ENCODE results near the gene RNF151. TPM values are rescaled to one million over a fixed set of nuclear protein-coding genes. Genes with fewer than 3 reads are reported as not detected.

The RNF151 gene
- total and polyA plus RNA-seq, 10 of the 15 experiments (the other 5 are each of a cell fraction or from before 2014, with no cell fraction given), result 0.17 to 0.56 TPM; not detected in 8

DNA sequence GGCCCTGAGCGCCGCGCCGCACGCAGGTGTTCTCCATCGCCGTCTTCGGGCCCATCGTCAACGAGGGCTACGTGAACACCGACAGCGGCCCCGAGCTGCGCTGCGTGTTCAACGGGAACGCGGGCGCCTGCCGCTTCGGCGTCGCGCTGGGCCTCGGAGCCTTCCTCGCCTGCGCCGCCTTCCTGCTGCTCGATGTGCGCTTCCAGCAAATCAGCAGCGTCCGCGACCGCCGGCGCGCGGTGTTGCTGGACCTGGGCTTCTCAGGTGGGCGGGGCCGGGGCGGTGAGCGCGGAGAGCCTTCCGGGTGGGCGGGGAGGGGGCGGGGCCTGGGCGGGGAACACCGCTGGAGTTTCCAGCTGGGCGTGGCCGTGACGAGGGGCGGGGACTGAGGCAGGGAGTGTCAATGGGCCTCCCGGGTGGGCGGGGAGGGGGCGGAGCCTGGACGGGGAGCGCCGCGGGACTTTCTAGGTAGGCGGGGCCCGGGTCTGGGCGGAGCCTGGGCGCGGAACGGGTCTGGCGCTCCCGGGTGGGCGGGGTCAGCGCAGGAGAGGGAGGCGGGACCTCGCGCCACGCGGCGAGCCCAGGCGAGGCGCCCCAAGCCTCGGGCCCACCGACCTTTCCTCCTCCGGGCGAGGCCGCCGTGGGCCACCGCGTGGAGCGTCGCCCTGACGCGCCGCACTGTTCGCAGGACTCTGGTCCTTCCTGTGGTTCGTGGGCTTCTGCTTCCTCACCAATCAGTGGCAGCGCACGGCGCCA, 25.5 kb downstream of the RNF151 start (continued):
- peak; percentile 10 for TF ChIP-seq BCL3 (IDR thresholded peaks at IDR 0.05; ENCODE audit: borderline replicate concordance, insufficient read depth, low read depth, low read length, poor library complexity, severe bottlenecking)
- peak; percentile 35 for TF ChIP-seq KLF5 (IDR thresholded peaks at IDR 0.05; ENCODE audit: partially characterized antibody)
- no peak for TF ChIP-seq SMAD1 (IDR thresholded peaks at IDR 0.05; ENCODE audit: low read depth, partially characterized antibody)
- peak; percentile 93 for TF ChIP-seq SMARCA5 (IDR thresholded peaks at IDR 0.05)
- TF ChIP-seq SIX5 (IDR thresholded peaks at IDR 0.05; ENCODE audit: low read depth, low read length, severe bottlenecking), result no peak
- peak; percentile 37; the same call in 1 of the 2 replicates for TF ChIP-seq RFX5 (IDR thresholded peaks at IDR 0.05; ENCODE audit: low read depth, low read length)
- no peak for TF ChIP-seq RAD21 (IDR thresholded peaks at IDR 0.05; ENCODE audit: insufficient read depth, low read depth, low read length)
- 0 out of 2 replicates have a peak, but pooled peaks have one; percentile 54 for TF ChIP-seq ZNF207 (IDR thresholded peaks at IDR 0.05; ENCODE audit: borderline replicate concordance)
- peak; percentile 93 for TF ChIP-seq ZNF687 (IDR thresholded peaks at IDR 0.05)
- TF ChIP-seq POLR2A (IDR thresholded peaks at IDR 0.05; ENCODE audit: low read depth, low read length), result peak; percentile 84
- TF ChIP-seq NFYA (IDR thresholded peaks at IDR 0.05; ENCODE audit: borderline replicate concordance, low read depth, low read length), result no peak
- TF ChIP-seq PML (IDR thresholded peaks at IDR 0.05; ENCODE audit: low read length), result no peak

Data from GM12878 (cell line).